ENCODE measurements around the gene MYADM. TPM values are rescaled to one million over a fixed set of nuclear protein-coding genes. Genes with fewer than 3 reads are reported as not detected.
A peak's percentile ranks its signal among the peaks of the same experiment; 100 is the strongest.

Gene MYADM, protein sequence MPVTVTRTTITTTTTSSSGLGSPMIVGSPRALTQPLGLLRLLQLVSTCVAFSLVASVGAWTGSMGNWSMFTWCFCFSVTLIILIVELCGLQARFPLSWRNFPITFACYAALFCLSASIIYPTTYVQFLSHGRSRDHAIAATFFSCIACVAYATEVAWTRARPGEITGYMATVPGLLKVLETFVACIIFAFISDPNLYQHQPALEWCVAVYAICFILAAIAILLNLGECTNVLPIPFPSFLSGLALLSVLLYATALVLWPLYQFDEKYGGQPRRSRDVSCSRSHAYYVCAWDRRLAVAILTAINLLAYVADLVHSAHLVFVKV
- total RNA-seq (ENCODE audit: low replicate concordance): 69.5 and 73.5 TPM in 2 replicates
- long read RNA-seq, partial matches to known transcripts: 0 of 3 reads
- long read RNA-seq, other reads (novel, unspliced or antisense): 1 of 3 reads

DNA sequence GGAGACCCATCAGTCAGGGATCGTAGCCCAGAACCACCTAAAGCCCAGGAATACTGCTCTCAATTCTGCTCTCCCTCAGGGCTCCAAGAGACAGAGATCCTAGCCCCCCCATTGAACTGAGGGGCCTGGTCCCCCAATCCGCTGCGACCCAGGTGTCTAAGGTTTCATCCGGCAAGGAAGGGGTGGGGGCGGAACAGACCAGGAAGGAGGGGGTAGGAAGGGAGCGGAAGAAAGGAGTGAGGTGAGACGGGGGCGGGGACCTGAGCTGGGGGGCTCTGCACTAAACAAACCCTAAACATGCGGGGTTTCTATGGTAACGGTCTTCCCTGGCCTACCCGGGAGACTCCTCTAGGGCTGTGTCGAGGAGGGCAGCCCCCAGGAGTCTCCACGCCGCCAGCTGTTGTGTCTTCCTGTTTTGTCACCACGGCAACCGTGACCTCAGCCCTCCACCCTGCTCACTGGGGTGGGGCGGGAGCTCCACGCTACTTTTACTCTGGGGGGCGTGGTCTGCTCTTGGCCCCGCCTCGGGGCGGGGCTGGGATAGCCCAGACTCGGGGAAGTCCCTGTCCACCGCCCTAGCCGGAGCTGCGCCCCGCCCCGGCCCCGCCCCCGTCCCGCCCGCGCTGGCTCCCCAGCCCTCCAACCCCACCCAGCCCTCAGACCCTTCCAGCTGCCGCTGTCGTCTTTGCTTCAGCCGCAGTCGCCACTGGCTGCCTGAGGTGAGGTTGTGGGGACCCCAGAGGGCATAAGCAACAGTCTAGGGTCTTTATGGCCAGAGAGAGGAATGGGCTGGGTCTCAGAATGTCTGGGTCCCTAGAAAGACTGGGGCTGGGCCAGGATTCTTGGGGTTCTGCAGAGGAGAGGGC lies at the start of gene MYADM:
TSS of gene MYADM (plus strand) at position 659 of the 866 bp plus-strand sequence. CDS start 5,647 bp downstream, outside the sequence.
- Mint-ChIP-seq H3K4me1 (ENCODE audit: unreplicated experiment) (peaks cover 7% of the 10 kb centered on the region), H3K9me3 (no peaks in the 10 kb centered on the region), H3K36me3 (peaks cover 6% of the 10 kb centered on the region), H3K27ac (peak within 1 kb of the TSS; percentile 98), H3K27me3 (no peaks in the 10 kb centered on the region), H3K4me3 (peak within 1 kb of the TSS; percentile 98)
- DNase-seq (ENCODE audit: extremely low spot score, unreplicated experiment): peak; percentile 98
- TF ChIP-seq, protein P1, sequence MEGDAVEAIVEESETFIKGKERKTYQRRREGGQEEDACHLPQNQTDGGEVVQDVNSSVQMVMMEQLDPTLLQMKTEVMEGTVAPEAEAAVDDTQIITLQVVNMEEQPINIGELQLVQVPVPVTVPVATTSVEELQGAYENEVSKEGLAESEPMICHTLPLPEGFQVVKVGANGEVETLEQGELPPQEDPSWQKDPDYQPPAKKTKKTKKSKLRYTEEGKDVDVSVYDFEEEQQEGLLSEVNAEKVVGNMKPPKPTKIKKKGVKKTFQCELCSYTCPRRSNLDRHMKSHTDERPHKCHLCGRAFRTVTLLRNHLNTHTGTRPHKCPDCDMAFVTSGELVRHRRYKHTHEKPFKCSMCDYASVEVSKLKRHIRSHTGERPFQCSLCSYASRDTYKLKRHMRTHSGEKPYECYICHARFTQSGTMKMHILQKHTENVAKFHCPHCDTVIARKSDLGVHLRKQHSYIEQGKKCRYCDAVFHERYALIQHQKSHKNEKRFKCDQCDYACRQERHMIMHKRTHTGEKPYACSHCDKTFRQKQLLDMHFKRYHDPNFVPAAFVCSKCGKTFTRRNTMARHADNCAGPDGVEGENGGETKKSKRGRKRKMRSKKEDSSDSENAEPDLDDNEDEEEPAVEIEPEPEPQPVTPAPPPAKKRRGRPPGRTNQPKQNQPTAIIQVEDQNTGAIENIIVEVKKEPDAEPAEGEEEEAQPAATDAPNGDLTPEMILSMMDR (conservative IDR thresholded peaks at IDR 0.05): no peak

DNA sequence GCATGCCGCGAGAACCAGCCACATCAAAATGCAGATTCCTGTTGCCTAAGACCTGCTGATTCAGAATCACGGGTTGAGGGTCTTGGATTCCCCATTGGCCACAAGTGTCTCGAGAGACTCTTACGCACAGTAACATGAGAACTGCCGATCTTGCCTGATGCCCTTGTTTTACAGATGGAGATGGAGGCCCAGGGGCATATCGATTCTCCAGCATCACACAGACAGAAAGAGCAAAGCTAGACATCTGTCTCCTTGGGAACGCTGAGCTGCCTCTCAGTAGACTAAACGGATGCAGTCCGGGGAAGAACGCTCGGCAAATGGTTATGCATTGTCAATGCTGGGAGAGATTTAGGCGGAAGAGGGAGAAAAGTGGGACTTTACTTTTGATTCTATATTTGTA lies 48.9 kb upstream of the MYADM start:
- TF ChIP-seq, protein P1 (conservative IDR thresholded peaks at IDR 0.05): no peak
- H3K4me3 Mint-ChIP-seq: no peak overlapping the region
- no peaks in the 10 kb centered on the region for H3K36me3 Mint-ChIP-seq
- H3K27me3 Mint-ChIP-seq: peaks cover 5% of the 10 kb centered on the region
- H3K27ac Mint-ChIP-seq: no peak overlapping the region
- no peak for DNase-seq (ENCODE audit: extremely low spot score, unreplicated experiment)
- no peaks in the 10 kb centered on the region for H3K9me3 Mint-ChIP-seq
- no peaks in the 10 kb centered on the region for H3K4me1 Mint-ChIP-seq (ENCODE audit: unreplicated experiment)

DNA sequence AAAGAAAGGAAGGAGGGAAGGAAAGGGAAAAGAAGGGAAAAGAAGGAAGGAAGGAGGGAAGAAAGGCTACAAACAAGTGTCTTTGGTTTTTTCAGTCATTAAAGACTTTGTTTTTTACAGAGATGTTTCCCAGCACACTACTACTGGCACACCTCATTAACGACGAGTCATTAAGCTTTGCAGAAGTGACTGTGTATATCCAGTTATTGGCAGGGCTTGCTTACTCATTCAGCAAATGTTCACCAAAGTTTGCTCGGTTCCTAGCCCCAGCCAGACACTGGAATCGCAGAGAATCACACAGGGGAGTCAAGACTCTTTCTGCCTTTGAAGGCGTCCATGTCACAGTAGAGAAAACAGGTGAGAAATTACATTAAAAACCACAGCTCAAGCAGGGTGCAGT lies 47.8 kb upstream of the MYADM start:
- no peak overlapping the region for H3K4me3 Mint-ChIP-seq

DNA sequence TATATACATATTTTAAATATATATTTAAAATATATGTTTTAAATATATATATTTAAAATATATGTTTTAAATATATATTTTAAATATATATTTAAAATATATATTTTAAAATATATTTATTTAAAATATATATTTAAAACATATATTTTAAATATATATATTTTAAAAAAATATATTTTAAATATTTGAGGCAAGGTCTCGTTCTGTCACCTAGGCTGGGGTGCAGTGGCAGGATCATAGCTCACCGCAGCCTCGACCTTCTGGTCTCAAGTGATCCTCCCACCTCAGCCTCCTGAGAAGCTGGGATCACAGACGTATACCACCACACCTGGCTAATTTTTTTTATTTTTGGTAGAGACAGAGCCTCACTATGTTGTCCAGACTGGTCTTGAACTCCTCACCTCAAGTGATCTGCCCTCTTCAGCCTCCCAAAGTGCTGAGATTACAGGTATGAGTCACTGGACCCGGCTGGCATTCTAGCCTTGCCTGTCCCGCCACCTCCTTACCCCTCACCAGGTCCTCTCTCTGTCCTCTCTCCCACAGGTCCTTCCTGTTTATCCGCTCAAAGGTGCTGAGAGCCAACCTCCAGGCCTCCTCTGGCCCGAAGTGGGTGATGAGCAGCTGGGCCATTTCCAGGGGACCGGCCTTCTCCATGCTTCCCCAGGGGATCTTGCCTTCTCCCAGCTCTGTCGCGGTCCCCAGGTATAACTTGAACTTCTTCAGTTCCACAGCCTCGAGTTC lies 44.1 kb upstream of the MYADM start:
- Mint-ChIP-seq H3K27ac (no peak overlapping the region), H3K4me1 (ENCODE audit: unreplicated experiment) (no peaks in the 10 kb centered on the region)

More for the DNA sequence above, 47.8 kb upstream of the MYADM start:
- no peak for DNase-seq (ENCODE audit: extremely low spot score, unreplicated experiment)
- no peaks in the 10 kb centered on the region for H3K36me3 Mint-ChIP-seq
- no peaks in the 10 kb centered on the region for H3K9me3 Mint-ChIP-seq
- H3K27ac Mint-ChIP-seq: no peak overlapping the region
- H3K27me3 Mint-ChIP-seq: peaks cover 5% of the 10 kb centered on the region
- H3K4me1 Mint-ChIP-seq (ENCODE audit: unreplicated experiment): no peaks in the 10 kb centered on the region
- TF ChIP-seq, protein P1 (conservative IDR thresholded peaks at IDR 0.05): no peak

More for the DNA sequence above, 44.1 kb upstream of the MYADM start:
- Mint-ChIP-seq H3K27me3 (peaks cover 6% of the 10 kb centered on the region), H3K36me3 (no peaks in the 10 kb centered on the region), H3K4me3 (no peak overlapping the region), H3K9me3 (no peaks in the 10 kb centered on the region)
- TF ChIP-seq, protein P1 (conservative IDR thresholded peaks at IDR 0.05): no peak
- no peak for DNase-seq (ENCODE audit: extremely low spot score, unreplicated experiment)

All from type B pancreatic cell (in vitro differentiated cells).